Breast epithelium (tissue), 3 donors: ENCODE results near the gene TJP1.

Experiments used
- CTCF ChIP-seq, 3 donors: fragments of 450-650 bp; IDR thresholded peaks; one replicate each; pipeline ENCODE4 v1.5.1; 2016 to 2017; ENCODE audit warnings: antibody characterized with exemption in 3 of 3, mild to moderate bottlenecking in 3 of 3, moderate library complexity in 3 of 3
- POLR2AphosphoS5 ChIP-seq, 3 donors: sonication (generic); formaldehyde crosslinking; IDR thresholded peaks; one replicate each; pipeline ENCODE4 v1.6.1; 2017; ENCODE audit warnings: antibody characterized with exemption in 3 of 3

GRCh38 chr15:29785642-29786041, 36.6 kb downstream of the TJP1 start:
- no peak for TF ChIP-seq POLR2AphosphoS5 (IDR thresholded peaks at IDR 0.05)
- TF ChIP-seq CTCF (IDR thresholded peaks at IDR 0.05), result no peak
